ENCODE results near the gene CHRM1. TPM values are rescaled to one million over a fixed set of nuclear protein-coding genes. Genes with fewer than 3 reads are reported as not detected.
"Not testable (repeated sequence)": the region's sequence is repeated elsewhere in the genome, so short reads cannot be mapped to it uniquely, and the experiment has no call there.

CHRM1 gene
- total RNA-seq, 4 donors from 2014 or later = not detected

- 79 to 87% methylated on average over 5 of the region's 5 CpGs for WGBS, 2 donors
- DNase-seq = no peak
- intact Hi-C loops (cut with DNase I) = loop anchor here (5.0 to 10.0 kb wide), 2 partner anchors 74 to 466 kb away; partner anchors contain the start of gene TMEM179B
- no peaks in the 10 kb centered on the region for H3K9me3 ChIP-seq
- peaks cover 0 to 7% of the 10 kb centered on the region in 2 donors for H3K4me1 ChIP-seq
- no peaks in the 10 kb centered on the region for H3K27me3 ChIP-seq
- no peak for TF ChIP-seq POLR2A (IDR thresholded peaks at IDR 0.05)
- TF ChIP-seq, protein P1, sequence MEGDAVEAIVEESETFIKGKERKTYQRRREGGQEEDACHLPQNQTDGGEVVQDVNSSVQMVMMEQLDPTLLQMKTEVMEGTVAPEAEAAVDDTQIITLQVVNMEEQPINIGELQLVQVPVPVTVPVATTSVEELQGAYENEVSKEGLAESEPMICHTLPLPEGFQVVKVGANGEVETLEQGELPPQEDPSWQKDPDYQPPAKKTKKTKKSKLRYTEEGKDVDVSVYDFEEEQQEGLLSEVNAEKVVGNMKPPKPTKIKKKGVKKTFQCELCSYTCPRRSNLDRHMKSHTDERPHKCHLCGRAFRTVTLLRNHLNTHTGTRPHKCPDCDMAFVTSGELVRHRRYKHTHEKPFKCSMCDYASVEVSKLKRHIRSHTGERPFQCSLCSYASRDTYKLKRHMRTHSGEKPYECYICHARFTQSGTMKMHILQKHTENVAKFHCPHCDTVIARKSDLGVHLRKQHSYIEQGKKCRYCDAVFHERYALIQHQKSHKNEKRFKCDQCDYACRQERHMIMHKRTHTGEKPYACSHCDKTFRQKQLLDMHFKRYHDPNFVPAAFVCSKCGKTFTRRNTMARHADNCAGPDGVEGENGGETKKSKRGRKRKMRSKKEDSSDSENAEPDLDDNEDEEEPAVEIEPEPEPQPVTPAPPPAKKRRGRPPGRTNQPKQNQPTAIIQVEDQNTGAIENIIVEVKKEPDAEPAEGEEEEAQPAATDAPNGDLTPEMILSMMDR (IDR thresholded peaks at IDR 0.05) = no peak
- no peaks in the 10 kb centered on the region for H3K36me3 ChIP-seq
- no peak overlapping the region for H3K27ac ChIP-seq
- H3K4me3 ChIP-seq (replicated peaks in 1 of 3) = no peak overlapping the region
Observed at GRCh38 chr11:62860835-62861563, 60.2 kb downstream of the CHRM1 start.

DNA sequence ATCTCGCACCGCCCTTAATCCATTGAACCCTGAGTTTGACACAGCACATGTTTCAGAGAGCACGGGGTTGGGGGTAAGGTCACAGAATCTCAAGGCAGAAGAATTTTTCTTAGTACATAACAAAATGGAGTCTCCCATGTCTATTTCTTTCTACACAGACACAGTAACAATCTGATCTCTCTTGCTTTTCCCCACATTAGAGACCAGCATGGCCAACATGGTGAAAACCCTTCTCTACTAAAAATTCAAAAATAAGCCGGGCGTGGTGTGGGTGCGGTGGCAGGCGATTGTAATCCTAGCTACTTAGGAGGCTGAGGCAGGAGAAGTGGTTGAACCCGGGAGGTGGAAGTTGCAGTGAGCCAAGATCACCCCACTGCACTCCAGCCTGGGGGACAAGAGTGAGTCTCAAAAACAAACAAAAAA is 61.9 kb downstream of the CHRM1 start:
- WGBS, 2 donors = 75 to 77% methylated on average over 8 of the region's 8 CpGs
- intact Hi-C loops (cut with DNase I) = not testable (repeated sequence)

More for the DNA sequence above, 61.9 kb downstream of the CHRM1 start:
- H3K9me3 ChIP-seq; H3K4me3 ChIP-seq (replicated peaks in 1 of 3); DNase-seq; H3K27ac ChIP-seq; H3K27me3 ChIP-seq; H3K36me3 ChIP-seq: not testable (repeated sequence)
- peaks cover 9 to 12% of the 10 kb centered on the region in 2 donors for H3K4me1 ChIP-seq

Small RNA genes within 50 kb of the gene (small RNA-seq; reads per million reads assigned to genes)
- not detected for gene RN7SL259P

Other genes starting within 250 kb of the CHRM1 start
- 10 to 100 TPM in 2 of 4 donors, 1 to 10 TPM in 2; 5.7 to 10.6 (median 8.1) TPM for gene UQCC3, start 249.7 kb downstream of the CHRM1 start, total RNA-seq
- gene LBHD1, start 249.1 kb downstream of the CHRM1 start, total RNA-seq = 10 to 100 TPM in 2 of 4 donors, 1 to 10 TPM in 2; 5.8 to 15.5 (median 9.3) TPM
- gene UBXN1, start 242.3 kb downstream of the CHRM1 start, total RNA-seq = 100 to 1,000 TPM; 120 to 184 (median 149) TPM
- 10 to 100 TPM in 2 of 4 donors, 1 to 10 TPM in 2; 2.5 to 18.3 (median 9.0) TPM for gene LRRN4CL, start 231.8 kb downstream of the CHRM1 start, total RNA-seq
- gene BSCL2, start 213.9 kb downstream of the CHRM1 start, total RNA-seq = 100 to 1,000 TPM in 2 of 4 donors, 10 to 100 TPM in 2; 54.9 to 153 (median 89.4) TPM
- not detected for gene GNG3, start 213.7 kb downstream of the CHRM1 start, total RNA-seq
- gene HNRNPUL2, start 193.9 kb downstream of the CHRM1 start, total RNA-seq = 10 to 100 TPM; 16.4 to 30.8 (median 21.5) TPM
- gene TTC9C, start 192.9 kb downstream of the CHRM1 start, total RNA-seq = 10 to 100 TPM; 21.3 to 29.3 (median 25.4) TPM
- gene ZBTB3, start 167.2 kb downstream of the CHRM1 start, total RNA-seq = 10 to 100 TPM; 10.1 to 17.1 (median 14.8) TPM
- gene POLR2G, start 159.8 kb downstream of the CHRM1 start, total RNA-seq = 10 to 100 TPM; 32.1 to 76.5 (median 50.6) TPM
- gene TAF6L, start 150.0 kb downstream of the CHRM1 start, total RNA-seq = 10 to 100 TPM; 41.2 to 55.0 (median 45.5) TPM
- 100 to 1,000 TPM in 2 of 4 donors, 10 to 100 TPM in 2; 78.6 to 126 (median 92.4) TPM for gene TMEM179B, start 134.0 kb downstream of the CHRM1 start, total RNA-seq
- 10 to 100 TPM in 3 of 4 donors, 1 to 10 TPM in 1; 9.1 to 46.5 (median 29.7) TPM for gene TMEM223, start 129.4 kb downstream of the CHRM1 start, total RNA-seq
- gene NXF1, start 115.9 kb downstream of the CHRM1 start, total RNA-seq = 10 to 100 TPM; 56.8 to 83.7 (median 80.9) TPM
- gene STX5, start 89.3 kb downstream of the CHRM1 start, total RNA-seq = 10 to 100 TPM; 26.3 to 62.8 (median 56.7) TPM
- not detected for gene TEX54, start 88.5 kb downstream of the CHRM1 start, total RNA-seq
- gene WDR74, start 81.8 kb downstream of the CHRM1 start, total RNA-seq = 10 to 100 TPM; 25.2 to 76.1 (median 33.6) TPM
- gene SLC3A2, start 40.5 kb downstream of the CHRM1 start, total RNA-seq = 100 to 1,000 TPM; 145 to 295 (median 159) TPM
- gene SLC22A6, start 63.6 kb upstream of the CHRM1 start, total RNA-seq = not detected
- not detected for gene SLC22A8, start 94.5 kb upstream of the CHRM1 start, total RNA-seq
- gene SLC22A24, start 222.9 kb upstream of the CHRM1 start, total RNA-seq = not detected

Measured in thyroid gland (tissue), 4 donors.